ENCODE results near the gene SLX4.

SLX4 gene

GRCh38 chr16:3575491-3575890 lies 35.9 kb downstream of the SLX4 start (continued):
- TF ChIP-seq, protein P1, sequence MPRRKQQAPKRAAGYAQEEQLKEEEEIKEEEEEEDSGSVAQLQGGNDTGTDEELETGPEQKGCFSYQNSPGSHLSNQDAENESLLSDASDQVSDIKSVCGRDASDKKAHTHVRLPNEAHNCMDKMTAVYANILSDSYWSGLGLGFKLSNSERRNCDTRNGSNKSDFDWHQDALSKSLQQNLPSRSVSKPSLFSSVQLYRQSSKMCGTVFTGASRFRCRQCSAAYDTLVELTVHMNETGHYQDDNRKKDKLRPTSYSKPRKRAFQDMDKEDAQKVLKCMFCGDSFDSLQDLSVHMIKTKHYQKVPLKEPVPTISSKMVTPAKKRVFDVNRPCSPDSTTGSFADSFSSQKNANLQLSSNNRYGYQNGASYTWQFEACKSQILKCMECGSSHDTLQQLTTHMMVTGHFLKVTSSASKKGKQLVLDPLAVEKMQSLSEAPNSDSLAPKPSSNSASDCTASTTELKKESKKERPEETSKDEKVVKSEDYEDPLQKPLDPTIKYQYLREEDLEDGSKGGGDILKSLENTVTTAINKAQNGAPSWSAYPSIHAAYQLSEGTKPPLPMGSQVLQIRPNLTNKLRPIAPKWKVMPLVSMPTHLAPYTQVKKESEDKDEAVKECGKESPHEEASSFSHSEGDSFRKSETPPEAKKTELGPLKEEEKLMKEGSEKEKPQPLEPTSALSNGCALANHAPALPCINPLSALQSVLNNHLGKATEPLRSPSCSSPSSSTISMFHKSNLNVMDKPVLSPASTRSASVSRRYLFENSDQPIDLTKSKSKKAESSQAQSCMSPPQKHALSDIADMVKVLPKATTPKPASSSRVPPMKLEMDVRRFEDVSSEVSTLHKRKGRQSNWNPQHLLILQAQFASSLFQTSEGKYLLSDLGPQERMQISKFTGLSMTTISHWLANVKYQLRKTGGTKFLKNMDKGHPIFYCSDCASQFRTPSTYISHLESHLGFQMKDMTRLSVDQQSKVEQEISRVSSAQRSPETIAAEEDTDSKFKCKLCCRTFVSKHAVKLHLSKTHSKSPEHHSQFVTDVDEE (CRISPR knock-in tag; IDR thresholded peaks at IDR 0.05): no peak
- TF ChIP-seq, protein P2, sequence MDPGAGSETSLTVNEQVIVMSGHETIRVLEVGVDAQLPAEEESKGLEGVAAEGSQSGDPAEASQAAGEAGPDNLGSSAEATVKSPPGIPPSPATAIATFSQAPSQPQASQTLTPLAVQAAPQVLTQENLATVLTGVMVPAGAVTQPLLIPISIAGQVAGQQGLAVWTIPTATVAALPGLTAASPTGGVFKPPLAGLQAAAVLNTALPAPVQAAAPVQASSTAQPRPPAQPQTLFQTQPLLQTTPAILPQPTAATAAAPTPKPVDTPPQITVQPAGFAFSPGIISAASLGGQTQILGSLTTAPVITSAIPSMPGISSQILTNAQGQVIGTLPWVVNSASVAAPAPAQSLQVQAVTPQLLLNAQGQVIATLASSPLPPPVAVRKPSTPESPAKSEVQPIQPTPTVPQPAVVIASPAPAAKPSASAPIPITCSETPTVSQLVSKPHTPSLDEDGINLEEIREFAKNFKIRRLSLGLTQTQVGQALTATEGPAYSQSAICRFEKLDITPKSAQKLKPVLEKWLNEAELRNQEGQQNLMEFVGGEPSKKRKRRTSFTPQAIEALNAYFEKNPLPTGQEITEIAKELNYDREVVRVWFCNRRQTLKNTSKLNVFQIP (CRISPR knock-in tag; IDR thresholded peaks at IDR 0.05; ENCODE audit: borderline replicate concordance, low read depth): no peak

DNA sequence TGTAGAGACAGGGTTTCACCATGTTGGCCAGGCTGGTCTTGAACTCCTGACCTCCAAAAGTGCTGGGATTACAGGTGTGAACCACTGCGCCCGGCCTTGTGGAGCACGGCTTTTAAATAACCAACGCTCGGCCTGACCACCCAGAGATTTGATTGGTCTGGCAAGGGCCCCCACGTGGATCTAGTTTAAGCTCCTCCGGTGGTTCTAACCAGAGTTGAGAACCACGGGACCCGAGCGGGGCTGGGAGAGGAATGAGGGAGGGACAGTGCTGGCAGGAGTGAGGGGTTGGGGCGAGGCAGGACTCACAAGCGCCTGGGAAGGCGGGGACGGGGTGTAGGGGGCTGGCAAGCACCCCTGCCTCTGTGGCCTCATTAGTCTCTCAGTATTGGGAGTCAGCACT lies 37.2 kb downstream of the SLX4 start:
- TF ChIP-seq ISL1 (CRISPR knock-in tag; IDR thresholded peaks at IDR 0.05) (no peak), RARB (CRISPR knock-in tag; IDR thresholded peaks at IDR 0.05) (no peak), ARNTL (CRISPR knock-in tag; IDR thresholded peaks at IDR 0.05; ENCODE audit: borderline replicate concordance, low read depth) (no peak), ZFP30 (CRISPR knock-in tag; IDR thresholded peaks at IDR 0.05) (no peak), ESRRG (CRISPR knock-in tag; IDR thresholded peaks at IDR 0.05) (no peak), ZNF565 (CRISPR knock-in tag; conservative IDR thresholded peaks at IDR 0.05; ENCODE audit: low read depth) (no peak), CSRNP3 (CRISPR knock-in tag; IDR thresholded peaks at IDR 0.05) (no peak), OSR1 (CRISPR knock-in tag; IDR thresholded peaks at IDR 0.05) (no peak), CREB5 (CRISPR knock-in tag; IDR thresholded peaks at IDR 0.05; ENCODE audit: low read depth) (no peak), TOX (CRISPR knock-in tag; IDR thresholded peaks at IDR 0.05; ENCODE audit: borderline replicate concordance) (no peak), GLIS3 (CRISPR knock-in tag; IDR thresholded peaks at IDR 0.05) (no peak), TCF4 (CRISPR knock-in tag; IDR thresholded peaks at IDR 0.05; ENCODE audit: borderline replicate concordance) (no peak)
- TF ChIP-seq, protein P1 (CRISPR knock-in tag; IDR thresholded peaks at IDR 0.05): no peak
- no peak for ATAC-seq

GRCh38 chr16:3573146-3573815 lies 38.1 kb downstream of the SLX4 start:
- no peak for ATAC-seq
- TF ChIP-seq ZC3H10 (CRISPR knock-in tag; IDR thresholded peaks at IDR 0.05): no peak
- TF ChIP-seq, protein P2 (CRISPR knock-in tag; IDR thresholded peaks at IDR 0.05; ENCODE audit: borderline replicate concordance, low read depth): no peak
- TF ChIP-seq, protein P3, sequence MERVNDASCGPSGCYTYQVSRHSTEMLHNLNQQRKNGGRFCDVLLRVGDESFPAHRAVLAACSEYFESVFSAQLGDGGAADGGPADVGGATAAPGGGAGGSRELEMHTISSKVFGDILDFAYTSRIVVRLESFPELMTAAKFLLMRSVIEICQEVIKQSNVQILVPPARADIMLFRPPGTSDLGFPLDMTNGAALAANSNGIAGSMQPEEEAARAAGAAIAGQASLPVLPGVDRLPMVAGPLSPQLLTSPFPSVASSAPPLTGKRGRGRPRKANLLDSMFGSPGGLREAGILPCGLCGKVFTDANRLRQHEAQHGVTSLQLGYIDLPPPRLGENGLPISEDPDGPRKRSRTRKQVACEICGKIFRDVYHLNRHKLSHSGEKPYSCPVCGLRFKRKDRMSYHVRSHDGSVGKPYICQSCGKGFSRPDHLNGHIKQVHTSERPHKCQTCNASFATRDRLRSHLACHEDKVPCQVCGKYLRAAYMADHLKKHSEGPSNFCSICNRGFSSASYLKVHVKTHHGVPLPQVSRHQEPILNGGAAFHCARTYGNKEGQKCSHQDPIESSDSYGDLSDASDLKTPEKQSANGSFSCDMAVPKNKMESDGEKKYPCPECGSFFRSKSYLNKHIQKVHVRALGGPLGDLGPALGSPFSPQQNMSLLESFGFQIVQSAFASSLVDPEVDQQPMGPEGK (CRISPR knock-in tag; IDR thresholded peaks at IDR 0.05; ENCODE audit: borderline replicate concordance): no peak
- no peak for TF ChIP-seq TOX (CRISPR knock-in tag; IDR thresholded peaks at IDR 0.05; ENCODE audit: borderline replicate concordance)
- no peak for TF ChIP-seq ZNF565 (CRISPR knock-in tag; conservative IDR thresholded peaks at IDR 0.05; ENCODE audit: low read depth)
- TF ChIP-seq CSRNP3 (CRISPR knock-in tag; IDR thresholded peaks at IDR 0.05): no peak
- no peak for TF ChIP-seq OSR1 (CRISPR knock-in tag; IDR thresholded peaks at IDR 0.05)
- TF ChIP-seq ARNTL (CRISPR knock-in tag; IDR thresholded peaks at IDR 0.05; ENCODE audit: borderline replicate concordance, low read depth): no peak
- TF ChIP-seq SNAI2 (CRISPR knock-in tag; IDR thresholded peaks at IDR 0.05): no peak
- TF ChIP-seq ZNF8 (CRISPR knock-in tag; IDR thresholded peaks at IDR 0.05): no peak
- TF ChIP-seq PPARA (CRISPR knock-in tag; IDR thresholded peaks at IDR 0.05; ENCODE audit: borderline replicate concordance): no peak
- TF ChIP-seq RARB (CRISPR knock-in tag; IDR thresholded peaks at IDR 0.05): no peak
- TF ChIP-seq ZFP30 (CRISPR knock-in tag; IDR thresholded peaks at IDR 0.05): no peak
- TF ChIP-seq CSDC2 (CRISPR knock-in tag; IDR thresholded peaks at IDR 0.05): no peak
